Breast epithelium (tissue), 3 donors: Measurements from ENCODE around the gene MATN3.

Source experiments
- CTCF ChIP-seq, 3 donors: fragments of 450-650 bp; IDR thresholded peaks; one replicate each; pipeline ENCODE4 v1.5.1; 2016 to 2017; ENCODE audit warnings: antibody characterized with exemption in 3 of 3, mild to moderate bottlenecking in 3 of 3, moderate library complexity in 3 of 3
- POLR2A ChIP-seq: fragments of 450-650 bp; IDR thresholded peaks from one replicate; pipeline ENCODE4 v1.6.1; 2016; ENCODE audit warnings: antibody characterized with exemption, mild to moderate bottlenecking, moderate library complexity

GRCh38 chr2:19971691-19972090 is 40.8 kb downstream of the MATN3 start:
- no peak for TF ChIP-seq CTCF (IDR thresholded peaks at IDR 0.05)
- no peak for TF ChIP-seq POLR2A
